ENCODE data around the gene LCP1. TPM values are rescaled to one million over a fixed set of nuclear protein-coding genes. Genes with fewer than 3 reads are reported as not detected.

LCP1 gene
- total and polyA plus RNA-seq, 12 donors, result 17.3 to 109 (median 59.8) TPM

- intact Hi-C loops (cut with DNase I), result loop anchor here in 1 of 2 donors (10.0 kb wide), 1 partner anchor 145 kb away; no protein-coding TSS in a partner anchor
- H3K27ac ChIP-seq, result no peak overlapping the region
- H3K4me1 ChIP-seq (replicated peaks in 1 of 2), result no peaks in the 10 kb centered on the region
- no peaks in the 10 kb centered on the region for H3K36me3 ChIP-seq (replicated peaks in 1 of 2)
- no peak for DNase-seq
- 76 to 85% (median 79%) methylated on average over 7 of the region's 7 CpGs for WGBS, 4 donors
- no peak overlapping the region for H3K4me3 ChIP-seq
- no peak for TF ChIP-seq POLR2A (IDR thresholded peaks at IDR 0.05)
- TF ChIP-seq, protein P1, sequence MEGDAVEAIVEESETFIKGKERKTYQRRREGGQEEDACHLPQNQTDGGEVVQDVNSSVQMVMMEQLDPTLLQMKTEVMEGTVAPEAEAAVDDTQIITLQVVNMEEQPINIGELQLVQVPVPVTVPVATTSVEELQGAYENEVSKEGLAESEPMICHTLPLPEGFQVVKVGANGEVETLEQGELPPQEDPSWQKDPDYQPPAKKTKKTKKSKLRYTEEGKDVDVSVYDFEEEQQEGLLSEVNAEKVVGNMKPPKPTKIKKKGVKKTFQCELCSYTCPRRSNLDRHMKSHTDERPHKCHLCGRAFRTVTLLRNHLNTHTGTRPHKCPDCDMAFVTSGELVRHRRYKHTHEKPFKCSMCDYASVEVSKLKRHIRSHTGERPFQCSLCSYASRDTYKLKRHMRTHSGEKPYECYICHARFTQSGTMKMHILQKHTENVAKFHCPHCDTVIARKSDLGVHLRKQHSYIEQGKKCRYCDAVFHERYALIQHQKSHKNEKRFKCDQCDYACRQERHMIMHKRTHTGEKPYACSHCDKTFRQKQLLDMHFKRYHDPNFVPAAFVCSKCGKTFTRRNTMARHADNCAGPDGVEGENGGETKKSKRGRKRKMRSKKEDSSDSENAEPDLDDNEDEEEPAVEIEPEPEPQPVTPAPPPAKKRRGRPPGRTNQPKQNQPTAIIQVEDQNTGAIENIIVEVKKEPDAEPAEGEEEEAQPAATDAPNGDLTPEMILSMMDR (IDR thresholded peaks at IDR 0.05), result no peak
- H3K27me3 ChIP-seq, result no peaks in the 10 kb centered on the region
- no peaks in the 10 kb centered on the region for H3K9me3 ChIP-seq (replicated peaks in 1 of 3)
These were observed 32.5 kb downstream of the LCP1 start for GRCh38 chr13:46149272-46150133.

DNA sequence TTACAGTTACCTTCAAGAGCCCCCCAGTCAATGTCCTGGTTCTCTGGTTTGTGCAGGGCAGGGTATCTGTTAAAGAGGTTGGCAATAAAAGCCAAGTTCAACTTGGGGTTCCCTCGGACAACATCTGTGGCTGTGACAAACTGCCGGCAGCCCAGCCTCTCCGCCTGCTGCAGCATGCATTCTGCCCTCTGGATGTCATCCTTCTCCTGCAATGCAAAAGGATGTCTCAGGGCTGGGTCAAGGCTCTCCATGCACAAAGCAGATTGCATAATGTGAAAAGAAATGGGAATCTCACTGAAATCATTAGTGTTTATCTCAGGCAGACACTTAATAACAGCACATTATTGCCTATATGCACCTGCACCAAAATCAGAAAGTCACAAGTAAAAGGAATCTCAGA lies 35.1 kb downstream of the LCP1 start:
- no peaks in the 10 kb centered on the region for H3K4me1 ChIP-seq (replicated peaks in 1 of 2)
- no peak overlapping the region for H3K27ac ChIP-seq
- no peaks in the 10 kb centered on the region for H3K9me3 ChIP-seq (replicated peaks in 1 of 3)
- no peaks in the 10 kb centered on the region for H3K27me3 ChIP-seq
- TF ChIP-seq, protein P1 (IDR thresholded peaks at IDR 0.05), result peak; percentile 10 to 59 (median 56)
- no peak for TF ChIP-seq POLR2A (IDR thresholded peaks at IDR 0.05)
- no peak overlapping the region for H3K4me3 ChIP-seq
- whole genome bisulfite sequencing, 4 donors, result 20 to 33% (median 30%) methylated on average over 1 to 3 of the region's 3 CpGs
- DNase-seq, result peak; percentile 33 to 71 (median 41)
- H3K36me3 ChIP-seq (replicated peaks in 1 of 2), result no peaks in the 10 kb centered on the region
- intact Hi-C loops (cut with DNase I), result no loop called here

DNA sequence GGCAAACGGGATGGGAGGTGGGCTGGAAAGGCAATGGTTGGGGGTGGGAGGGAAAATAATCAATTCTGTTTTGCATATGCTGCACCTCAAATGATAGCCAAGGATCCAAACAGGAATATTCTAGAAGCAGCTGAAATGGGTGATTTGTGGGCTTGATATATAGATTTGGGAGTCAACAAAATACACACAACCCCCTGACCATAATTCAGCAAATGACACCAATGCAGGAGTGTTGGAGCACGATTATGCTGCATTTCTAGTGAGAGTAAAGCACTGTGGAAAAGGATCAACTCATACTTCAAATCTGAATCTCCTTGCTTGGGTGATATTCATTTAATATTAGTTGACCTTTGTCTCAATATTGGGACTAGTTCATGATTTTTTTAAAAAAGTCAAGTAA lies 36.0 kb downstream of the LCP1 start:
- 53 to 86% (median 65%) methylated on average over 2 of the region's 2 CpGs for WGBS, 4 donors
- H3K9me3 ChIP-seq (replicated peaks in 1 of 3), result no peaks in the 10 kb centered on the region
- DNase-seq, result no peak
- H3K36me3 ChIP-seq (replicated peaks in 1 of 2), result no peaks in the 10 kb centered on the region
- no peak overlapping the region for H3K4me3 ChIP-seq
- intact Hi-C loops (cut with DNase I), result no loop called here
- no peaks in the 10 kb centered on the region for H3K27me3 ChIP-seq
- no peak overlapping the region for H3K27ac ChIP-seq
- no peak for TF ChIP-seq POLR2A (IDR thresholded peaks at IDR 0.05)
- TF ChIP-seq, protein P1 (IDR thresholded peaks at IDR 0.05), result no peak
- no peaks in the 10 kb centered on the region for H3K4me1 ChIP-seq (replicated peaks in 1 of 2)

DNA sequence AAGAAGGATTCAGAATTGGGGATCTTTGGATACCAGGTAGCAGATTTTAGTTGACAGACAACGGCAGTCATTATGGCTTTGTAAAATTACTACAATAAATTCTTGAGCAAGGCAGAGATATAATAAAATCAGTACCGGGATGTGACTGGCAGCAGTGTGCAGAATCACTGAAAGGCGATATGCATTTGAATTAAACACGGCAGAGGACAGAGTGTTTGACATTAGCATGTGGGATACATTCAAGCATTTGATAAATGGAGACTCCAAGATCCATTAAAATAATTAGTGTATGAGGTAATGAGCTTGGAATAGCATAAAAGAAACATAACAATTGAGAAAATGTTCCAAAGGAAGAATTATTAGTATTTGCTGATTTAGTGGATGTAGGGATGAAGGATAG lies 36.8 kb downstream of the LCP1 start:
- H3K27me3 ChIP-seq, result no peaks in the 10 kb centered on the region
- H3K36me3 ChIP-seq (replicated peaks in 1 of 2), result no peaks in the 10 kb centered on the region
- no peak overlapping the region for H3K4me3 ChIP-seq
- no peak for DNase-seq
- WGBS, 4 donors, result 77 to 83% (median 82%) methylated on average over 4 of the region's 4 CpGs
- H3K9me3 ChIP-seq (replicated peaks in 1 of 3), result no peaks in the 10 kb centered on the region
- TF ChIP-seq, protein P1 (IDR thresholded peaks at IDR 0.05), result no peak
- intact Hi-C loops (cut with DNase I), result no loop called here
- no peak overlapping the region for H3K27ac ChIP-seq
- H3K4me1 ChIP-seq (replicated peaks in 1 of 2), result peaks cover 5 to 7% of the 10 kb centered on the region in 2 donors
